ENCODE data around the gene NR4A2. TPM values are rescaled to one million over a fixed set of nuclear protein-coding genes. Genes with fewer than 3 reads are reported as not detected.

Gene NR4A2
- total RNA-seq, 4 donors from 2014 or later, result 0.42 to 2.8 (median 2.5) TPM

DNA sequence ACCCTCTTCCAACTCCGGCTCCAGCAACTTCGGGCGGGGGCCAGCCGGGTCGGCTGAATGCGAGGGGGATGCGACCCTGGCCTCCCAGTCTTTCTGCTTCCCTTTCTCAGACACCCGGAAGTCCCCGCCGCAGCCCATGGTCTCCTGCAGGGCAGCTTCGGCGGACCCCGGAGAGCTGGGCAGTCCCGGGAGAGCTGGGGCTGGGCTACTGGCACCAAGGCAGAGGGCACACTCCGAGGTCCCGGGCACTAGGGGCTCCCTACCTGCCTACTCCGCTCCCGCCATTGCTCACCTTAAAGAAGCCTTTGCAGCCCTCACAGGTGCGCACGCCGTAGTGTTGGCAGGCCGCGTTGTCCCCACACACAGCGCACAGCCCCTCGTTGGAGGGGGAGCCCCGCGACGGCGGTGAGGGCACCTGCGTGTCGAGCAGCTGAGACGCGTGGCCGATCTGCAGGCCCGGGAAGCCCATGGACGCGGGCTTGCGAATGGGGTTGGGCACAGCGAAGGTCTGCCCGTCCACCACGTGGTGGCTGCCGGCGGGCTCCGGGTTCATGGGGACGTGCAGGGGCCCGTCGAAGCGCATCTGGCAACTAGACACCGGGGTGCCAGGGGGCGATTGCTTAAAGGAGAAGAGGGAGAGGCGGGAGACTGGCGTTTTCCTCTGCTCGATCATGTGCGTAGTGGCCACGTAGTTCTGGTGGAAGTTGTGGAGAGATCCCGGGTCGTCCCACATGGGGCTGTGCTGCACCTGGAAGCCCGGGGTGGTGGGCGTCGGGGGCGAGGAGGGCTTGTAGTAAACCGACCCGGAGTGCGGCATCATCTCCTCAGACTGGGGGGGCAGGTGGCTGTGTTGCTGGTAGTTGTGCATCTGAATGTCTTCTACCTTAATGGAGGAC, 3.2 kb downstream of the NR4A2 start:
- no peaks in the 10 kb centered on the region for H3K9me3 ChIP-seq
- peak overlapping the region; percentile 3 to 30 (median 13) for H3K4me3 ChIP-seq
- DNase-seq (ENCODE audit: extremely low spot score), result no peak
- peaks cover 9 to 34% (median 24%) of the 10 kb centered on the region in 4 donors for H3K4me1 ChIP-seq
- H3K36me3 ChIP-seq, result peaks cover 7 to 37% (median 28%) of the 10 kb centered on the region in 4 donors
- intact Hi-C loops (cut with DNase I), result no loop called here
- H3K27me3 ChIP-seq, result no peaks in the 10 kb centered on the region
- no peak for TF ChIP-seq POLR2A (IDR thresholded peaks at IDR 0.05; ENCODE audit: low read depth)
- no peak for TF ChIP-seq POLR2AphosphoS5 (IDR thresholded peaks at IDR 0.05)
- TF ChIP-seq, protein P1, sequence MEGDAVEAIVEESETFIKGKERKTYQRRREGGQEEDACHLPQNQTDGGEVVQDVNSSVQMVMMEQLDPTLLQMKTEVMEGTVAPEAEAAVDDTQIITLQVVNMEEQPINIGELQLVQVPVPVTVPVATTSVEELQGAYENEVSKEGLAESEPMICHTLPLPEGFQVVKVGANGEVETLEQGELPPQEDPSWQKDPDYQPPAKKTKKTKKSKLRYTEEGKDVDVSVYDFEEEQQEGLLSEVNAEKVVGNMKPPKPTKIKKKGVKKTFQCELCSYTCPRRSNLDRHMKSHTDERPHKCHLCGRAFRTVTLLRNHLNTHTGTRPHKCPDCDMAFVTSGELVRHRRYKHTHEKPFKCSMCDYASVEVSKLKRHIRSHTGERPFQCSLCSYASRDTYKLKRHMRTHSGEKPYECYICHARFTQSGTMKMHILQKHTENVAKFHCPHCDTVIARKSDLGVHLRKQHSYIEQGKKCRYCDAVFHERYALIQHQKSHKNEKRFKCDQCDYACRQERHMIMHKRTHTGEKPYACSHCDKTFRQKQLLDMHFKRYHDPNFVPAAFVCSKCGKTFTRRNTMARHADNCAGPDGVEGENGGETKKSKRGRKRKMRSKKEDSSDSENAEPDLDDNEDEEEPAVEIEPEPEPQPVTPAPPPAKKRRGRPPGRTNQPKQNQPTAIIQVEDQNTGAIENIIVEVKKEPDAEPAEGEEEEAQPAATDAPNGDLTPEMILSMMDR (IDR thresholded peaks at IDR 0.05), result no peak
- no peak for TF ChIP-seq EP300 (IDR thresholded peaks at IDR 0.05)
- H3K27ac ChIP-seq (replicated peaks in 1 of 4), result no peak overlapping the region
- 56% methylated on average over 55 of the region's 64 CpGs for WGBS

DNA sequence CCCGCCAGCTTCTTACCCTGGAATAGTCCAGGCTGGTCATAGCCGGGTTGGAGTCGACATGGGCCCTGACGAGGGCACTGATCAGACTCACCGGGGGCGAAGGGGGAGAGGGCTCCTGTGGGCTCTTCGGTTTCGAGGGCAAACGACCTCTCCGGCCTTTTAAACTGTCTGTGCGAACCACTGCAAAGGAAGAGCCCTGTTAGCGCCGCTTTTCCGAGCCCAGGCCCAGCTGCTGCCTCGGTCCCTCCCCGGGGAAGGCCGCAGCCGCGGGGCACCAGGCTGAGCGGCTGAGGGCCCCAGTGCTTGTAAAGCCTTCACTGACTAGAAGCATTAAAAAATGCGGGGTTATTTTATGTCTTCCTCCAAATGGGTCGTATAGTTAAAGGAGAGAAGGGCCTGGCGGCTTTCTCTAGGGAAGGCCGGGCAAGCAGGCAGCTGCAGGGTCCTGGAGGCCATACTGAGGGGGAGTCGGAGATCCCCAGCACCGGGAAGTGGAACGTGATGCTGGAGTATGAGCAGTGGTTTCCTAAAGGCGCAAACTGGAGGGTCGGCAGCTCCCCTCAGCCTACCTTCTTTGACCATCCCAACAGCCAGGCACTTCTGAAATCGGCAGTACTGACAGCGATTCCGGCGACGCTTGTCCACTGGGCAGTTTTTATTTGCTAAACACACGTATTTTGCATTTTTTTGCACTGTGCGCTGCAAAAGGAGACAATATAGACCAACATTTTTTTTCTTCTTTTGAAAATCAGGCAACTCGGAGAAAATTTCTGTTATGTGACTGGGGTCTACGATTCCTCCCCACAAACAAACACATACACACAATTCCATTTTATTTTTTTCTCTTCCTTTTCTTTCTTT, 4.5 kb downstream of the NR4A2 start:
- Histone ChIP-seq H3K9me3 (no peaks in the 10 kb centered on the region), H3K27ac (replicated peaks in 1 of 4) (no peak overlapping the region), H3K4me3 (no peak overlapping the region), H3K36me3 (peaks cover 7 to 37% (median 28%) of the 10 kb centered on the region in 4 donors), H3K27me3 (peaks cover 0 to 7% (median under 1%) of the 10 kb centered on the region in 4 donors), H3K4me1 (peaks cover 9 to 34% (median 24%) of the 10 kb centered on the region in 4 donors)
- TF ChIP-seq EP300 (IDR thresholded peaks at IDR 0.05), result no peak
- TF ChIP-seq POLR2AphosphoS5 (IDR thresholded peaks at IDR 0.05), result no peak
- TF ChIP-seq, protein P1 (IDR thresholded peaks at IDR 0.05), result no peak
- no peak for TF ChIP-seq POLR2A (IDR thresholded peaks at IDR 0.05; ENCODE audit: low read depth)
- WGBS, result 88% methylated on average over 38 of the region's 38 CpGs
- intact Hi-C loops (cut with DNase I), result no loop called here
- no peak for DNase-seq (ENCODE audit: extremely low spot score)

DNA sequence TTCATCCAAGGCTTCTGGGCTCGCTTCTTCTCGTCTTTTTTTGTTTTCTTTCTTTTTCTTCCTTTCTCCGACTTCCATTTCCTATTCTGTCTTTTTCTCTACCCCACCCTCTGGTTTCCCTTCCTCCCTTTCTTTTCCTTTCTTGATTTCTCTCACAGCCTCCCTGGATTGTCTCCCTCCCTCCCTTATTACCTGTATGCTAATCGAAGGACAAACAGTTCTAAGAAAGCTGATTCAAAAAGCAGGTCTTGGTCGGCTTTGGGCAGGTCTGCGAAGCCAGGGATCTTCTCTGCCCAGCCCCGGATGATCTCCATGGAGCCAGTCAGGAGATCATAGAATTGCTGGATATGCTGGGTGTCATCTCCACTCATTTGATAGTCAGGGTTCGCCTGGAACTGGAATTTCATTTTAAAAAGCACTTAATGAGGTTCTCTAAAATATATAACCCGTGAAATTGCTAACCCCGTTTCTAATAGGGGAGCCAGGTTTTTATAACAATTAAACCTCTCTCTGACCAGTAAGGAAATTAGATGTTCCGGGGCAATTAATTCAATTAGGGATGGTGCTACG, 5.9 kb downstream of the NR4A2 start:
- DNase-seq (ENCODE audit: extremely low spot score), result no peak
- H3K27ac ChIP-seq (replicated peaks in 1 of 4), result no peak overlapping the region

More for the DNA sequence above, 5.9 kb downstream of the NR4A2 start:
- intact Hi-C loops (cut with DNase I), result no loop called here
- Histone ChIP-seq H3K4me3 (no peak overlapping the region), H3K36me3 (peaks cover 7 to 37% (median 28%) of the 10 kb centered on the region in 4 donors), H3K27me3 (peaks cover 0 to 22% (median 11%) of the 10 kb centered on the region in 4 donors), H3K4me1 (peaks cover 19 to 41% (median 34%) of the 10 kb centered on the region in 4 donors), H3K9me3 (no peaks in the 10 kb centered on the region)
- TF ChIP-seq EP300 (IDR thresholded peaks at IDR 0.05) (no peak), POLR2A (IDR thresholded peaks at IDR 0.05; ENCODE audit: low read depth) (no peak), POLR2AphosphoS5 (IDR thresholded peaks at IDR 0.05) (no peak)
- TF ChIP-seq, protein P1 (IDR thresholded peaks at IDR 0.05), result no peak
- WGBS, result 90% methylated on average over 12 of the region's 12 CpGs

Measured in esophagus muscularis mucosa (tissue), 4 donors.